Gastroesophageal sphincter (tissue), 3 donors: Measurements from ENCODE around the gene TMEM273.

ENCODE experiments used
- POLR2A ChIP-seq, 2 donors: fragments of 450-650 bp; IDR thresholded peaks; one replicate each; pipeline ENCODE4 v1.6.1; 2017; ENCODE audit warnings: antibody characterized with exemption in 2 of 2, mild to moderate bottlenecking in 2 of 2, moderate library complexity in 1 of 2
- POLR2AphosphoS5 ChIP-seq: sonication (generic); formaldehyde crosslinking; IDR thresholded peaks from one replicate; pipeline ENCODE4 v1.6.1; 2017; ENCODE audit warnings: antibody characterized with exemption
- TF ChIP-seq, protein P1 (sequence below), 4 experiments: fragments of 200-600 bp in 2 of 4; fragments of 450-650 bp in 2 of 4; sonication (generic) in 1 of 4; IDR thresholded peaks; one replicate each; pipeline ENCODE4 v1.5.1; 2017 to 2019; ENCODE audit warnings: antibody characterized with exemption in 4 of 4, mild to moderate bottlenecking in 2 of 4, moderate library complexity in 2 of 4

DNA sequence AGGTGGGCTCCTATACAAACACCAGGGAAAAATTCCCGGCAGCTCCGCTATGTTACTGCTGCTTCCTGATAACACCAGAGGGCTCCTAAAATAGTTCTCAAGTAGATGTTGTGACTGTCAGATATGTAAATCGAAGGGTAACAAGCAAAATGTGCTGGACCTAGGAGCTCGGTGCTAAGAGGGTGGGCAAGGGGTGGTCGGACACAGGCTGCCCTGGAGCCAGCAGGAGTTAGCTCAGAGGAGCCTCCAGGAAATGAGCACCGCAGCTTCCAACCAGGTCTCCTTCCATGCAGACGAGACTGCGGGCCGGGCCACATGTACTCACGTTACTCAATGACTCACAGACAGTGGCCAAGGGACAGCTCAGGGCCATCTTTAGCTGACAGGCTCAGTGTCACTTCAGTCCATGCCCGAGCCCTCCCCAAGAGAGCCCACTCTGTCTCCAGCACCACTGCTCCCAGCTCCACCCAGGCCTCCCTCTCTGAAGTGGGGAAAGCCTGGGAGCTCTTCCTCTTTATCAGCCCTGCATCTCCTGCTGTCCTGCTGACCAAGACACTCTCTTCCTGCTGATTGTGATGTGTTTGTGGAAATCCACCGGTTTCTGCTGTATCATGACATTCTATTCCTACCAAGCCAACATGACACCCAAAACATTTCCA, 37.2 kb upstream of the TMEM273 start:
- TF ChIP-seq, protein P1, sequence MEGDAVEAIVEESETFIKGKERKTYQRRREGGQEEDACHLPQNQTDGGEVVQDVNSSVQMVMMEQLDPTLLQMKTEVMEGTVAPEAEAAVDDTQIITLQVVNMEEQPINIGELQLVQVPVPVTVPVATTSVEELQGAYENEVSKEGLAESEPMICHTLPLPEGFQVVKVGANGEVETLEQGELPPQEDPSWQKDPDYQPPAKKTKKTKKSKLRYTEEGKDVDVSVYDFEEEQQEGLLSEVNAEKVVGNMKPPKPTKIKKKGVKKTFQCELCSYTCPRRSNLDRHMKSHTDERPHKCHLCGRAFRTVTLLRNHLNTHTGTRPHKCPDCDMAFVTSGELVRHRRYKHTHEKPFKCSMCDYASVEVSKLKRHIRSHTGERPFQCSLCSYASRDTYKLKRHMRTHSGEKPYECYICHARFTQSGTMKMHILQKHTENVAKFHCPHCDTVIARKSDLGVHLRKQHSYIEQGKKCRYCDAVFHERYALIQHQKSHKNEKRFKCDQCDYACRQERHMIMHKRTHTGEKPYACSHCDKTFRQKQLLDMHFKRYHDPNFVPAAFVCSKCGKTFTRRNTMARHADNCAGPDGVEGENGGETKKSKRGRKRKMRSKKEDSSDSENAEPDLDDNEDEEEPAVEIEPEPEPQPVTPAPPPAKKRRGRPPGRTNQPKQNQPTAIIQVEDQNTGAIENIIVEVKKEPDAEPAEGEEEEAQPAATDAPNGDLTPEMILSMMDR (IDR thresholded peaks at IDR 0.05) = no peak
- TF ChIP-seq POLR2AphosphoS5 = no peak
- no peak for TF ChIP-seq POLR2A (IDR thresholded peaks at IDR 0.05)
